BE2C (cell line): ENCODE measurements around the gene GSTO1.

Experiments
- DNase-seq: peaks from one replicate; pipeline ENCODE4 v3.0.0-alpha.2; 2020
- H3K27me3 ChIP-seq: fragments of 250-450 bp; sonication (Bioruptor Pico); 2 replicates; pipeline ENCODE4 v1.5.1; 2020; ENCODE audit warnings: mild to moderate bottlenecking
- H3K36me3 ChIP-seq: fragments of 250-450 bp; sonication (Bioruptor Pico); 2 replicates; pipeline ENCODE4 v1.5.1; 2020; ENCODE audit warnings: mild to moderate bottlenecking
- H3K4me1 ChIP-seq: fragments of 250-450 bp; sonication (Bioruptor Pico); 2 replicates; pipeline ENCODE4 v1.5.1; 2020
- H3K4me3 ChIP-seq: 2 replicates; pipeline ENCODE4 v1.5.1; 2011; ENCODE audit warnings: low read depth, low read length
- H3K9me3 ChIP-seq: fragments of 250-450 bp; sonication (Bioruptor Pico); 2 replicates; pipeline ENCODE4 v1.5.1; 2020
- CTCF ChIP-seq: IDR thresholded peaks from 2 replicates; pipeline ENCODE4 v1.5.1; 2012; ENCODE audit warnings: mild to moderate bottlenecking, low read depth, low read length

The GSTO1 gene

GRCh38 chr10:104309980-104310978 lies 55.6 kb downstream of the GSTO1 start:
- H3K4me1 ChIP-seq: no peaks in the 10 kb centered on the region
- no peak for DNase-seq
- H3K27me3 ChIP-seq: no peaks in the 10 kb centered on the region
- no peaks in the 10 kb centered on the region for H3K36me3 ChIP-seq
- H3K9me3 ChIP-seq: no peaks in the 10 kb centered on the region
- no peak for TF ChIP-seq CTCF
- no peak overlapping the region for H3K4me3 ChIP-seq

GRCh38 chr10:104311184-104311720 lies 56.6 kb downstream of the GSTO1 start:
- TF ChIP-seq CTCF: no peak
- no peak overlapping the region for H3K4me3 ChIP-seq
- no peak for DNase-seq
- H3K36me3 ChIP-seq: no peaks in the 10 kb centered on the region
- no peaks in the 10 kb centered on the region for H3K27me3 ChIP-seq
- no peaks in the 10 kb centered on the region for H3K9me3 ChIP-seq
- H3K4me1 ChIP-seq: no peaks in the 10 kb centered on the region

GRCh38 chr10:104314591-104315485 lies 60.1 kb downstream of the GSTO1 start:
- H3K36me3 ChIP-seq: no peaks in the 10 kb centered on the region
- no peak overlapping the region for H3K4me3 ChIP-seq
- TF ChIP-seq CTCF: no peak
- no peaks in the 10 kb centered on the region for H3K27me3 ChIP-seq
- no peak for DNase-seq
- H3K4me1 ChIP-seq: no peaks in the 10 kb centered on the region
- H3K9me3 ChIP-seq: no peaks in the 10 kb centered on the region

GRCh38 chr10:104315486-104315921 lies 60.8 kb downstream of the GSTO1 start:
- Histone ChIP-seq H3K9me3 (no peaks in the 10 kb centered on the region), H3K36me3 (no peaks in the 10 kb centered on the region), H3K4me3 (no peak overlapping the region), H3K4me1 (no peaks in the 10 kb centered on the region), H3K27me3 (no peaks in the 10 kb centered on the region)
- no peak for TF ChIP-seq CTCF
- no peak for DNase-seq

- DNase-seq: no peak
- H3K4me1 ChIP-seq: no peaks in the 10 kb centered on the region
- H3K27me3 ChIP-seq: no peaks in the 10 kb centered on the region
- no peaks in the 10 kb centered on the region for H3K9me3 ChIP-seq
- no peak for TF ChIP-seq CTCF
- H3K4me3 ChIP-seq: no peak overlapping the region
- no peaks in the 10 kb centered on the region for H3K36me3 ChIP-seq
Observed at GRCh38 chr10:104316321-104317099, 61.8 kb downstream of the GSTO1 start.
